ENCODE results near the gene ANKH.
"Not testable (repeated sequence)": the region's sequence is repeated elsewhere in the genome, so short reads cannot be mapped to it uniquely, and the experiment has no call there.

ANKH gene

DNA sequence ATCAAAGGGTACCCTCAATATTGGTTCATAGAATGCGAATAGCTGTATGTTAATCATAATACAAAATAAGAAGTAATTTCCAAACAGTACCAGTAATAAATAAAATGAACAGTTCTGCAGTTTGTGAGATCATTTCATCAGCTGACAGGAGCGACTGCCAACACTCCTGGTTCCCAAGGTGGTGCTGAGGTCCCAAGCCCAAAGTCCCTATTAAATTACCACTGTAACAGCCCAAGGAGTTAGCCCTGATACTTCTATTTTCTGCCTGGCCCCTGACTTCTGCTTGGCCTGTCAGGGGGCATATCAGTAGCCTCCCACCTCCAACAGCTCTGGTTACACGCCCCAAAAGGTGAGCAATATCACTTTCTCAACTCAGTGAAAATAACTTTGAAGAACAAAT is 47.1 kb downstream of the ANKH start:
- DNase-seq: no peak

DNA sequence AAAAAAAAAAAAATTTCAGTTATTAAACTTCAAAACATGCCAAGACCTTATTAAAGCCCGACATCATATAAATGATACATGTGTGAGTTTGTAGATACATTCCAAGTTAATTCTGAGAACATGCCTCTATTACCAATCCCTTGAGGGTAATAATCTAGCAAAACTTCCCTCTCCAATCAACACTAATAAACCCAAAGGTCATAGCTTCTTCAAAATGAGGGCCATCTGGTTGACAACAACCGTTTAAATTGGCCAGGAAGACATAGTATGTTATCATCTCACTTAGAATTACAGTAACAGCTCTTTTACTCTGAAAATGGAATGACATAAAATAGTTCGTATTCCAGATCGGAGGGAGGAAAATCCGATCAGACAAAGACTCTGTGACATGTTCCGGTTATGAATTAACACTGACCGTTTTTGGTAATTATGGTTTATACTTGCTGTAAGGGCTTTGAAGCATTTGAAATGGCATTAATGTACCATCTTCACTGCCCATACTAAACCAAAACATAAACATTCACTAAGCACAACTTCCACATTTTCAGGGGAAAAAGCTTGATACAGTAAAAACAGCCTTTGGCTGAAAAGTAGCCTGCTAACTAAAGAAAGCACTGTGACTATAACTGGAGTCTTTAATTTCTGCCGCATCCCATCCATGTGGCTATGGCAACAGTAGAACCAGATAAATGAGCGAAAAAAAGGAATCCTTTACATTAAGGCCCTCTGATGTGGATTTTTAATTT is 50.3 kb downstream of the ANKH start:
- no peak for DNase-seq

- no peak for DNase-seq
Observed at GRCh38 chr5:14818931-14819790, 52.4 kb downstream of the ANKH start.

- DNase-seq: not testable (repeated sequence)
Observed at GRCh38 chr5:14817762-14818136, 53.8 kb downstream of the ANKH start.

GRCh38 chr5:14816999-14817761 is 54.4 kb downstream of the ANKH start:
- no peak for DNase-seq

- no peak for DNase-seq
Observed at GRCh38 chr5:14816374-14816998, 55.1 kb downstream of the ANKH start.

- no peak for DNase-seq
Observed at GRCh38 chr5:14813747-14814146, 57.8 kb downstream of the ANKH start.

DNA sequence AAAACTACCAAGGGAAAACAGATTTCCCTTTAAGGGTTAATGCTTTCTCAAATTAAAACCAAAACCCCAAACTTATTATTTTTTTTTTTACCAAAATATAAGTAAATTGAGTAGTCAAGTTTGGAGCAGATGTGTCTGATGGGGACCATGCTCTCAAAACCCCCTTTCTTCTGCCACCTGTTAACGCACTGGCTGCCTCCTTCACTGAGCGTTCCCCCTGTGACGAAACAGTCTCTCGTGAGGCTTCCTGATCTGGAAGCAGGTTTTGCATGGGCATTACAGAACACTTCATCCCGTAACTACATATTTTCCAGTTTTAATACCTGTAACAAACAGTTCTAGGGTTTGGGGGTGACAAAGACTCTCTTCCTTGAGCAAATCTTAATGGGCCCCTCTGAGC is 59.4 kb downstream of the ANKH start:
- DNase-seq: no peak

DNA sequence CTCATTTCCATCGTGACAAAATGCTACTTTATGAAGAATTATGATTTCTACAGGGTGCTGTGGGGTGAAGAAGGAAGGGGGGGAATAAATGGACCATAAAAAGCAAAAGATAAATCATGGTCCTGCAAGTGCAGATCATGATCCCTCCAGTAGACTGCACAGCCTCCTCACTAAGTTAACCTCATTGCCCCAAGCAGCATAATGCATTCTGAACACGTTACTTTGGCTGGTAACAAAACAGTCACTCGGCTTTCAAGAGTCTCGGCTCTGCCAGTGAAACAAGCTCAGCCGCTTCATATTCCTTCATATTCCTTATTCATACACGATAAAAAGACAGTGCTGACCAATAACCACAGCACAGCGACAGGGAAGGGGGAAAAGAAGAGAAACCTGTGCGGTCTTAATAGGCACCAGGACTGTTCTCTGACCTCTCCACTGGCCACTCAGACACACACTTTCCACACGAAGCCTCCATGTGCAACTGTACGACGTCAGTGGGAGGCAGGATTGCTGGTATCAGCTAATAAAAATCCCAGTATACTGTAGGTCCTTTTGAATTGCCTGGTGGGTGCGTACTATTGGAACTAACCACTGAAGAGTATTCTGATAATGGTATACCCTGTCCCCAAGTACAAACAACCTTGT is 60.5 kb downstream of the ANKH start:
- DNase-seq: no peak

GRCh38 chr5:14810282-14810681 is 61.3 kb downstream of the ANKH start:
- no peak for DNase-seq

DNA sequence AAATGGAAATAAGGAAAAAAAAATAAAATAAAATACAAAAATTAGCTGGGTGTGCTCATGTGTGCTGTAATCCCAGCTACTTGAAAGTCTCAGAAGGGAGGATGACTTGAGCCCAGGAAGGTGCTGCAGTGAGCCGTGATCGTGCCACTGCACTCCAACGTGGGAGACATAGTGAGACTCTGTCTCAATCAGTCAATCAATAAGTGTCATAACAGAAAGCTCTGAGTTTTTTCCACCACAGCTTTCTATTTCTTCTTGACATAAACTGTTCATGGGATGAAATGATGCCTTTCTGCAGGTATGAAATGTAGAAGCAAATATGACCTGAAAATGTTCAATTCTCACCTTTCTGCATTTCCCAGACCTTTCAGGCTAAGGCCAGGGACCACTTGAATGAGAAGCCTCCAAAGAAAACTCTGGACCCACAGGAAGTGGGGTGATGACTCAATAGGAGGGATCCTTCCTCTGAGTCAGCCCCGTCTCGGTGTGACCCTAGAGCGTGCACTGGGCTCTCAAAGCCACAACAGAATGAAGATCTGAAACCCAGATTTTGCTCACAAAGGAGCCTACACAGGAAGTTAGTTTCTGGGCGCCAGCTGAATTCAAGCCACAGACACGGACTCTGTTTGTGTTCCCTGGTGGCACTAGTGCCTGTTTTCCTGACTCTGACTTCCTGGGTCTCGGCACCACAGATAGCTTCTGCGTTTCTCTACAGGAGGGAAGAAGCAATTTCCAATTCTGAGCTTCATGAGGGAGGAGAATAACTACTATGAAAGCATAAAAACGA is 62.0 kb downstream of the ANKH start:
- DNase-seq: no peak

GRCh38 chr5:14807471-14807870 is 64.1 kb downstream of the ANKH start:
- no peak for DNase-seq

DNA sequence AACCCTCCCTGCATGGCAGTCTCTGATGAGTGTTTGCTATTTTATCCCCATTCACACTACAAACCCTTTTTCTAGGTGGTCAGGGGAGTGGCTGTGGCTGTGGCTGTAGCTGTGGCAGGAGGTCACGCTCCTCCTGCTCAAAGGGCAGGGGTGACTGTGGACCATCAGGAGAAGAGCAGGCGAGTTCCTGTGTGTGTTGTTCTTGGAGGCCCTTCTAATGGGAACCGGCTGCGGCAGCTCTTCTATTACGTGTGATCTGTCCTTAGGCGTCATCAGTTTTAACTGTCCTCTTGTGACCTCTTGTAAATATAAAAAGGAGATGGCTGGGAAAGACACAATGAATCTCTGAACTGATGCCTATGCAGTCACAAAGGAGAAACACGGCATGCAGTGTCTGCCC is 65.1 kb downstream of the ANKH start:
- no peak for DNase-seq

DNA sequence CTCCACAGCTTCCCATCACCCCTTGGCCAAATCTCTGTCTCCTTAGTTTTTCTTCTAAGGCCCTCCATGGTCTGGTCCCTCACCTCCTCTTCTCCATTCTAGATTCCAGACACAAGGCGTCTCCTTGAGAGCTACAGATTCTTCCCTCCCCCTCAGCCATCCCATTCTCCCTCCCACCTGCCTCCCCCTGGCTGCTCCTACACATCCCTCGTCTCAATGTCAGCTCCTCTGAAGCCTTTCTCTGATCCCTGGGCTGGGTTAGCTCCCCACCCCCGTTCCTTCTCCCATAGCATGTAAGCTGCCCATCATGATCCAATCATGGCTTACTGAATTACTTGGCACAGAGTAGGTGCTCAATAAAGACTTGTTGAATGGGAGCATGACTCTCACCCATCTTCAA is 69.0 kb downstream of the ANKH start:
- no peak for DNase-seq

- no peak for DNase-seq
Observed at GRCh38 chr5:14801792-14802191, 69.8 kb downstream of the ANKH start.

- not testable (repeated sequence) for DNase-seq
Observed at GRCh38 chr5:14797385-14797784, 74.2 kb downstream of the ANKH start.

DNA sequence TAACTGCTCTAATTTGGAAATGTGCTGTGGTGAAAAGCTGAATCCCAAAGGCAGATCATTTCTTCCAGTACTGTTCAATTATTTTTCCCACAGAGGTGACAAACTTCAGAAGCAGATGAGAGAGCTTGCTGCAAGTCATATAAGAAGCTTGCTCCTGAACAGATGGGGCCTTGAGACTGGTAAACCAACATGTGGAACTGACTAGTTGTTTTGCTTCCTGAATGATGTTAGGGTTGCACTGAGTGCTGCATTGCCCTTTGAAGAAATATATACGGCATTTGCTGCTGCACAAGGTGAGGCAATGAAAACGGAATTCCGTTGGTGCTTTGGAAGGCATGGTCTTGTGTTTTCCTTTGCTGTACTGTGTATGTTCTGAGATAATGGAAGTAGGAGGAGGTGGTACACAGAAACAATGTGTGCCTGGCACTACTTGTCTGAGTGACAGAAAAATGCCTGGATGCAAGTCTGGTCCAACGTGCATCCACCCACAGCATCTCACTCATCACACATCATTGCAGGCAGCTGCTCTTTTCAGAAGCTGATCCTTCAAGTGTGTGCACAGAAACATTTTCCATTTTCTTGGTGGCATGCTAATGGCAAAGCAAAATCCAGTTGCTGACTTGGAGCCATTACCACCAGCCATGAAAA is 76.9 kb downstream of the ANKH start:
- no peak for DNase-seq

- DNase-seq: no peak
Observed at GRCh38 chr5:14793851-14794250, 77.7 kb downstream of the ANKH start.

- no peak for DNase-seq
Observed at GRCh38 chr5:14790911-14791310, 80.7 kb downstream of the ANKH start.

- DNase-seq: no peak
Observed at GRCh38 chr5:14790220-14790619, 81.4 kb downstream of the ANKH start.
